Fibroblast of lung (primary cell): Measurements from ENCODE around the gene SEPTIN8. TPM values are rescaled to one million over a fixed set of nuclear protein-coding genes. Genes with fewer than 3 reads are reported as not detected.
A peak's percentile ranks its signal among the peaks of the same experiment; 100 is the strongest.

Experiments
- DNase-seq, 2 donors: peaks; one replicate each; pipeline versions ENCODE4 v3.0.0 to v3.0.0-alpha.2; 2010; ENCODE audit warnings: low read depth in 2 of 2
- H2AFZ ChIP-seq: 2 replicates; pipeline ENCODE4 v1.5.1; 2012; ENCODE audit warnings: low read length, control low read depth, inconsistent platforms
- H3K27ac ChIP-seq: 2 replicates; pipeline ENCODE4 v1.5.1; 2011; ENCODE audit warnings: low read length, control low read depth; ENCODE audit not compliant: insufficient read depth
- H3K27me3 ChIP-seq: 2 replicates; pipeline ENCODE4 v1.5.1; 2011; ENCODE audit warnings: mild to moderate bottlenecking, low read length; ENCODE audit not compliant: control insufficient read depth, insufficient read depth
- H3K36me3 ChIP-seq: 2 replicates; pipeline ENCODE4 v1.5.1; 2011; ENCODE audit warnings: low read length; ENCODE audit not compliant: control insufficient read depth, insufficient read depth
- H3K4me1 ChIP-seq: 2 replicates; pipeline ENCODE4 v1.5.1; 2011; ENCODE audit warnings: low read length; ENCODE audit not compliant: control insufficient read depth, insufficient read depth; ENCODE audit errors: extremely low read depth
- H3K4me2 ChIP-seq: 2 replicates; pipeline ENCODE4 v1.5.1; 2011; ENCODE audit warnings: low read length, control low read depth; ENCODE audit not compliant: insufficient read depth; ENCODE audit errors: extremely low read depth
- H3K4me3 ChIP-seq, 4 experiments: fragments of 200-600 bp in 1 of 4; sonication (generic) in 1 of 4; replicated peaks in 1 of 4; 2 replicates each; pipeline ENCODE4 v1.5.1; 2011 to 2016; ENCODE audit warnings: low read length in 4 of 4, low read depth in 3 of 4, mild to moderate bottlenecking in 3 of 4, control low read depth in 2 of 4, inconsistent platforms in 1 of 4, mixed read lengths in 1 of 4; ENCODE audit not compliant: insufficient read depth in 1 of 4; ENCODE audit errors: control extremely low read depth in 1 of 4
- H3K79me2 ChIP-seq: 2 replicates; pipeline ENCODE4 v1.5.1; 2012; ENCODE audit warnings: mild to moderate bottlenecking, low read length, inconsistent platforms; ENCODE audit not compliant: control insufficient read depth, insufficient read depth
- H3K9ac ChIP-seq: 2 replicates; pipeline ENCODE4 v1.5.1; 2011; ENCODE audit warnings: mild to moderate bottlenecking, low read length, control low read depth; ENCODE audit not compliant: insufficient read depth
- H3K9me3 ChIP-seq: 2 replicates; pipeline ENCODE4 v1.5.1; 2012; ENCODE audit warnings: low read depth, low read length; ENCODE audit not compliant: control insufficient read depth, insufficient read depth
- H4K20me1 ChIP-seq: 2 replicates; pipeline ENCODE4 v1.5.1; 2011; ENCODE audit warnings: low read length; ENCODE audit not compliant: control insufficient read depth, insufficient read depth; ENCODE audit errors: extremely low read depth
- CTCF ChIP-seq, 2 donors: IDR thresholded peaks in 1 of 2; conservative IDR thresholded peaks in 1 of 2; 1 replicate in 1 of 2; 2 replicates in 1 of 2; pipeline ENCODE4 v1.5.1; 2011 to 2012; ENCODE audit warnings: low read length in 2 of 2, control low read depth in 1 of 2, inconsistent platforms in 1 of 2, low read depth in 1 of 2, mild to moderate bottlenecking in 1 of 2
- EZH2 ChIP-seq: IDR thresholded peaks from 2 replicates; pipeline ENCODE4 v1.5.1; 2012; ENCODE audit warnings: low read length, control low read depth, mild to moderate bottlenecking; ENCODE audit errors: missing control alignments
- polyA plus RNA-seq, 2 donors: library from polyadenylated mRNA; depleted of rRNA in 1 of 2; stranded (reverse) in 1 of 2; unstranded in 1 of 2; fragments of >200 nt; gene quantifications; 2 replicates each; pipeline ENCODE4 v1.2.1, GENCODE V29; 2011 to 2012; ENCODE audit warnings: missing spikeins in 1 of 2
- total RNA-seq: library from RNA; depleted of rRNA; stranded (reverse); fragments of >200 nt; gene quantifications from 2 replicates; pipeline ENCODE4 v1.2.1, GENCODE V29; 2014

The SEPTIN8 gene
- total and polyA plus RNA-seq, 2 donors (not counting 1 experiment from before 2014, with no cell fraction given): 62.1 to 64.2 TPM

- Histone ChIP-seq H3K27ac (no peak overlapping the region), H3K9me3 (no peaks in the 10 kb centered on the region), H3K4me1 (peaks cover 2% of the 10 kb centered on the region), H3K27me3 (peaks cover 5% of the 10 kb centered on the region), H2AFZ (no peak overlapping the region), H3K4me3 (no peak overlapping the region), H3K79me2 (no peaks in the 10 kb centered on the region), H4K20me1 (no peaks in the 10 kb centered on the region), H3K36me3 (no peaks in the 10 kb centered on the region), H3K9ac (no peak overlapping the region), H3K4me2 (no peak overlapping the region)
- DNase-seq: no peak
- TF ChIP-seq CTCF (conservative IDR thresholded peaks at IDR 0.05 in 1 of 2, IDR thresholded peaks at IDR 0.05 in 1 of 2; ENCODE audit: low read depth in 1 of 2, low read length in 2 of 2) (no peak), EZH2 (no peak)
Measured at GRCh38 chr5:132788508-132788907, 11.5 kb upstream of the SEPTIN8 start.

GRCh38 chr5:132787076-132787475 is 10.0 kb upstream of the SEPTIN8 start:
- peak; percentile 32 to 75 for DNase-seq
- Histone ChIP-seq H3K9ac (no peak overlapping the region), H3K27me3 (no peaks in the 10 kb centered on the region), H3K4me3 (no peak overlapping the region), H3K4me1 (peaks cover 5% of the 10 kb centered on the region), H3K9me3 (no peaks in the 10 kb centered on the region), H4K20me1 (no peaks in the 10 kb centered on the region), H3K27ac (no peak overlapping the region), H2AFZ (no peak overlapping the region), H3K36me3 (no peaks in the 10 kb centered on the region), H3K79me2 (no peaks in the 10 kb centered on the region), H3K4me2 (no peak overlapping the region)
- TF ChIP-seq CTCF (conservative IDR thresholded peaks at IDR 0.05 in 1 of 2, IDR thresholded peaks at IDR 0.05 in 1 of 2; ENCODE audit: low read depth in 1 of 2, low read length in 2 of 2) (no peak), EZH2 (no peak)

- no peak overlapping the region for H3K9ac ChIP-seq
- no peaks in the 10 kb centered on the region for H3K27me3 ChIP-seq
- no peaks in the 10 kb centered on the region for H3K79me2 ChIP-seq
- no peak overlapping the region for H3K4me3 ChIP-seq
- no peak overlapping the region for H3K27ac ChIP-seq
- H3K9me3 ChIP-seq: no peaks in the 10 kb centered on the region
- H3K4me1 ChIP-seq: peaks cover 5% of the 10 kb centered on the region
- no peaks in the 10 kb centered on the region for H3K36me3 ChIP-seq
- H2AFZ ChIP-seq: no peak overlapping the region
- no peak for DNase-seq
- no peak for TF ChIP-seq EZH2
- TF ChIP-seq CTCF (conservative IDR thresholded peaks at IDR 0.05 in 1 of 2, IDR thresholded peaks at IDR 0.05 in 1 of 2; ENCODE audit: low read depth in 1 of 2, low read length in 2 of 2): no peak
- no peak overlapping the region for H3K4me2 ChIP-seq
- no peaks in the 10 kb centered on the region for H4K20me1 ChIP-seq
Measured at GRCh38 chr5:132785864-132786263, 8.8 kb upstream of the SEPTIN8 start.
